ENCODE data around the gene B4GALT1. TPM values are rescaled to one million over a fixed set of nuclear protein-coding genes. Genes with fewer than 3 reads are reported as not detected.
"Not testable (repeated sequence)": the region's sequence is repeated elsewhere in the genome, so short reads cannot be mapped to it uniquely, and the experiment has no call there.

The B4GALT1 gene
- total RNA-seq, 2 donors from 2014 or later, result 72.2 to 91.9 TPM

GRCh38 chr9:33177086-33177485 lies 9.9 kb upstream of the B4GALT1 start:
- Mint-ChIP-seq H3K4me3 (no peak overlapping the region), H3K9me3 (no peaks in the 10 kb centered on the region), H3K36me3 (ENCODE audit: insufficient read depth in 2 of 2) (no peaks in the 10 kb centered on the region), H3K4me1 (ENCODE audit: low read depth) (peaks cover 6% of the 10 kb centered on the region), H3K27ac (no peak overlapping the region), H3K27me3 (ENCODE audit: low read depth) (peaks cover under 1% of the 10 kb centered on the region)
- ATAC-seq (replicated peaks in 1 of 2) (no peak), DNase-seq (no peak)

- Mint-ChIP-seq H3K9me3 (no peaks in the 10 kb centered on the region), H3K4me1 (ENCODE audit: low read depth) (peaks cover 12% of the 10 kb centered on the region), H3K4me3 (no peak overlapping the region), H3K27ac (no peak overlapping the region), H3K36me3 (ENCODE audit: insufficient read depth in 2 of 2) (no peaks in the 10 kb centered on the region), H3K27me3 (ENCODE audit: low read depth) (no peaks in the 10 kb centered on the region)
- ATAC-seq (replicated peaks in 1 of 2), result no peak
- DNase-seq, result no peak
Measured at GRCh38 chr9:33175649-33176325, 8.7 kb upstream of the B4GALT1 start.

DNA sequence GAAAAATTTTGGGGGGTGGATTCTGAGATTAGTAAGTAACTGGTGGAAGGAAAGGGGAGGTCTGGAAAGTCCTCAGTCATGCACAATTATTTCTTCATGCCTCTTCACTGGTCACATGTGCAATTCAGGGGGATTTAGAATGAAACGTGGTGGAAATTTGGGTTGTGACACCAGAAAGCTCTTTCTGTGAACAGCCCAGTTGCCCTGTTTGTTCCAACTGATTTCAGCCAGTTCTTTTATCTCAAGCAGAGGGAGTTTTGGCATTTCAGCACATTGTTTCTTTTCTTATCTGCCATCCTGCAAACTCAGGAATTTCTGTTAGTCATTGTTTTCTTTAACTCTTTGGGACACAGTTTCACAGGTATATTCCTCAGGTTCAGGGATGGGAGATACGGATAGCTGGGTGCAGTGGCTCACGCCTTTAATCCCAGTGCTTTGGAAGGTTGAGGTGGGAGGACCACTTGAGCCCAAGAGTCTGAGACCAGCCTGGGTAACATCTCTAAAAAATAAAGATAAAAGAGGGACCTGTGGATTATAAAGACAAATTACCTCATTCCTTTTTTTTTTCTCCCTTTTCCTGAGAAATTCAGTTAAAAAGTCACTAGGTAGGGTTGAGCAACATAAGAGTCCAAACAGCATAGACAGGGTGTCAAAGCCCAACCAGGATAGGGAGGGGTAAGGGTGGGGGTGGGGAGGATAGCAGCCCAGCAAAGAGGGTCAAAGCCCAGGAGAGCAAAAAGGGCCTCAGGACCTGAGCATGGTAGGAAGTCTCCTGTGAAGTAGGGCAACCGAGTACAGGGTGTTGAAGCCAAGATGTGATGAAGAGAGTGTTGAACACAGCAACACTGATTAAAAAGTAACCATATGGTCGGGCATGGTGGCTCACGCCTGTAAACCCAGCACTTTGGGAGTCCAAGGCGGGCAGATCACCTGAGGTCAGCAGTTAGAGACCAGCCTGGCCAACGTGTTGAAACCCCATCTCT lies 5.4 kb upstream of the B4GALT1 start:
- Mint-ChIP-seq H3K4me3 (no peak overlapping the region), H3K9me3 (no peaks in the 10 kb centered on the region), H3K36me3 (ENCODE audit: insufficient read depth in 2 of 2) (peaks cover 0 to under 1% of the 10 kb centered on the region in 2 donors), H3K4me1 (ENCODE audit: low read depth) (peaks cover 30% of the 10 kb centered on the region), H3K27me3 (ENCODE audit: low read depth) (no peaks in the 10 kb centered on the region), H3K27ac (peak overlapping the region; percentile 51)
- ATAC-seq (replicated peaks in 1 of 2) (no peak), DNase-seq (no peak)

GRCh38 chr9:33170464-33171415 lies 3.6 kb upstream of the B4GALT1 start:
- DNase-seq, result peak; percentile 60 to 67
- peaks cover 36% of the 10 kb centered on the region for H3K4me1 Mint-ChIP-seq (ENCODE audit: low read depth)
- peaks cover 3 to 5% of the 10 kb centered on the region in 2 donors for H3K36me3 Mint-ChIP-seq (ENCODE audit: insufficient read depth in 2 of 2)
- H3K27ac Mint-ChIP-seq, result no peak overlapping the region
- H3K9me3 Mint-ChIP-seq, result no peaks in the 10 kb centered on the region
- H3K4me3 Mint-ChIP-seq, result no peak overlapping the region
- no peak for ATAC-seq (replicated peaks in 1 of 2)
- no peaks in the 10 kb centered on the region for H3K27me3 Mint-ChIP-seq (ENCODE audit: low read depth)

GRCh38 chr9:33168941-33169544 lies 1.9 kb upstream of the B4GALT1 start:
- no peak for DNase-seq
- peaks cover 53% of the 10 kb centered on the region for H3K4me1 Mint-ChIP-seq (ENCODE audit: low read depth)
- no peak for ATAC-seq (replicated peaks in 1 of 2)

GRCh38 chr9:33167972-33168461 lies 881 bp upstream of the B4GALT1 start:
- ATAC-seq (replicated peaks in 1 of 2) (peak in 1 of 2 donors; percentile 2), DNase-seq (peak; percentile 24 to 35)
- peaks cover 5 to 6% of the 10 kb centered on the region in 2 donors for H3K36me3 Mint-ChIP-seq (ENCODE audit: insufficient read depth in 2 of 2)
- H3K4me3 Mint-ChIP-seq, result peak overlapping the region; percentile 88 to 94
- peaks cover 63% of the 10 kb centered on the region for H3K4me1 Mint-ChIP-seq (ENCODE audit: low read depth)
- no peaks in the 10 kb centered on the region for H3K27me3 Mint-ChIP-seq (ENCODE audit: low read depth)
- peak overlapping the region; percentile 95 for H3K27ac Mint-ChIP-seq
- H3K9me3 Mint-ChIP-seq, result no peaks in the 10 kb centered on the region

More at GRCh38 chr9:33168941-33169544, 1.9 kb upstream of the B4GALT1 start:
- H3K27me3 Mint-ChIP-seq (ENCODE audit: low read depth), result no peaks in the 10 kb centered on the region
- H3K27ac Mint-ChIP-seq, result peak overlapping the region; percentile 27
- peaks cover 5 to 6% of the 10 kb centered on the region in 2 donors for H3K36me3 Mint-ChIP-seq (ENCODE audit: insufficient read depth in 2 of 2)
- peak overlapping the region; percentile 88 to 94 for H3K4me3 Mint-ChIP-seq
- no peaks in the 10 kb centered on the region for H3K9me3 Mint-ChIP-seq

DNA sequence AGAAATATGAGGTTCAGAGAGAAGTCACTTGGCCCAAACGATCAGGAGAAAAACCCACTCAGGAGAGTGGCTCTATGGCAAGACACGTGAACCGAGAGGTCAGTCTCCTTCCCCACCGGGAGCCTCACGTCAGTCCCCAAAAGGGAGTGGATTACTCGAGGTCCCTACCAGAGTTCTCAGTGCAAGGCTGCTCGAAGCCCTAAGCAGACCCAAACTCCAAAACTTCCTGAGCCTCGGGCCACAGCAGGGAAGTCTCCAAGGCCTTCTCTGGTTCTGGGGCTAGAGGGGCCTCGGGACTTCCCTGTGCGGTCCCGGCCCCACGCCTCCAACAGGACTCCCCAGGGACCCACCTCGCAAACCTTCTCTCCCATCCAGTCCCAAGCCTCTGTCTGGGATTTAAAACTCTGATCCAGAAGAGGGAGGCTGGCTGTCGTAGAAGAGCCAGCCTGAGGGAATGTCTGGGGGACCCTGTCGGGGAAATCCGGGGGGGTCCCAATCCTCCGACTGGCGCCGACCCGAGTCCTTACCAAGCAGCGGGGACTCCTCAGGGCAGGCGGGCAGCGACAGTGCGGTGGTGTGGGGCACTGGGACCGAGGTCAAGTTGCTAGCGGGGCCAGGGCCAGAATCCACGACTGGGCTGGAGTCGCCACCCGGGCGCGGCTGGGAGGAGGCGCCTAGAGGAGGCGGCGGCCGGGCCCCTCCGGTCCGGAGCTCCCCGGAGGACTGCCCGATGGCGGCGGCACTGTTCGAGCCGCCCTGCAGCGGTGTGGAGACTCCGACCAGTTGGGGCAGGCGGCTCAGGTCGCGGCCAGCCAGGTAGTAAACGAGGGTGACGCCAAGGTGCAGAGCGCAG lies 679 bp downstream of the B4GALT1 start:
- DNase-seq (no peak), ATAC-seq (replicated peaks in 1 of 2) (peak; percentile 14 to 23)

GRCh38 chr9:33165263-33166151 lies 1.6 kb downstream of the B4GALT1 start:
- peak overlapping the region; percentile 87 to 96 for H3K4me3 Mint-ChIP-seq
- peak; percentile 16 to 40 for ATAC-seq (replicated peaks in 1 of 2)
- H3K9me3 Mint-ChIP-seq, result no peaks in the 10 kb centered on the region
- peak overlapping the region; percentile 99 for H3K27ac Mint-ChIP-seq
- H3K4me1 Mint-ChIP-seq (ENCODE audit: low read depth), result peaks cover 75% of the 10 kb centered on the region
- DNase-seq, result peak; percentile 46 to 55
- peaks cover 5 to 8% of the 10 kb centered on the region in 2 donors for H3K36me3 Mint-ChIP-seq (ENCODE audit: insufficient read depth in 2 of 2)
- no peaks in the 10 kb centered on the region for H3K27me3 Mint-ChIP-seq (ENCODE audit: low read depth)

More for the DNA sequence above, 679 bp downstream of the B4GALT1 start:
- Mint-ChIP-seq H3K27me3 (ENCODE audit: low read depth) (no peaks in the 10 kb centered on the region), H3K27ac (peak overlapping the region; percentile 99), H3K4me3 (peak overlapping the region; percentile 87 to 96), H3K9me3 (no peaks in the 10 kb centered on the region), H3K4me1 (ENCODE audit: low read depth) (peaks cover 66% of the 10 kb centered on the region), H3K36me3 (ENCODE audit: insufficient read depth in 2 of 2) (peaks cover 5 to 6% of the 10 kb centered on the region in 2 donors)

- ATAC-seq (replicated peaks in 1 of 2); H3K27me3 Mint-ChIP-seq (ENCODE audit: low read depth); H3K9me3 Mint-ChIP-seq; DNase-seq; H3K36me3 Mint-ChIP-seq (ENCODE audit: insufficient read depth in 2 of 2): not testable (repeated sequence)
- peaks cover 81% of the 10 kb centered on the region for H3K4me1 Mint-ChIP-seq (ENCODE audit: low read depth)
- peak overlapping the region; percentile 99 for H3K27ac Mint-ChIP-seq
- peak overlapping the region; percentile 87 to 96 for H3K4me3 Mint-ChIP-seq
Measured at GRCh38 chr9:33164921-33165262, 2.2 kb downstream of the B4GALT1 start.

DNA sequence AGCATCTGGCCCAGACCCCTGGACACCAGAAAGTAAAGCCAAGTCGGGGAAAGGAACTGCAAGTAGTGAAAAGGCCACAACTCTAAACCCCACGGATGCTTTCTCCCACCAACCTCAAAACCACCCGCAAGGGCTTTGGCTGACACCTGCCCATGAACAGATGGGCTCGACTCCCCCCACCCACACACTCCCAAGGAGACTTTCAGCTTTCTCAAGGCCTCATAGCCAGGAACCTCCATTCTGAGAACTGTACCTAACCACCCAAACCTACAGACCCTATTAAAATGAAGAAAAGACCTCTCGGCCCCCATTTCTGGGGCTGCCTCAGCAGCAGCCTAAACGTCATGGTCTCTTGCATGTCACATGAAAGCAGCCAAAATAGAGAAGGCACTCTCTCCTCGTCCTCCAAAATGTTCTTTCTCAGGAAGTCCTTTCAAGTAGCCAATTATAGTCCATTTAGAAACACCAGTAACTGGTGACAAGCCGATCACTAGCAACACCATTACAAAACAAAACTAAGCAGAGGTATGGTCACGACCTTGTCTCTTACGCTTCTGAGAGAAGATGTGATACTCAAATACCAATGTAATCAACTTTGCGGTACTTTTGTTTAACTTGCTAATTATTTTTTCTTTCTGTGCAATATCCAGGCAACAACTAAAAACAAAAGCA lies 2.9 kb downstream of the B4GALT1 start:
- no peaks in the 10 kb centered on the region for H3K27me3 Mint-ChIP-seq (ENCODE audit: low read depth)
- no peaks in the 10 kb centered on the region for H3K9me3 Mint-ChIP-seq
- peak in 1 of 2 donors; percentile 53 for DNase-seq
- ATAC-seq (replicated peaks in 1 of 2), result no peak
- H3K4me3 Mint-ChIP-seq, result peak overlapping the region; percentile 87 to 96
- H3K4me1 Mint-ChIP-seq (ENCODE audit: low read depth), result peaks cover 87% of the 10 kb centered on the region
- peaks cover 5 to 8% of the 10 kb centered on the region in 2 donors for H3K36me3 Mint-ChIP-seq (ENCODE audit: insufficient read depth in 2 of 2)
- H3K27ac Mint-ChIP-seq, result peak overlapping the region; percentile 61

Data from activated T-cell treated with anti-CD3 and anti-CD28 coated beads, Interleukin-2, amount 50 U/mL, for 72 hours (primary cell).